NCI-H146 (cell line): Measurements from ENCODE around the gene TMEM51.
"Not testable (repeated sequence)": the region's sequence is repeated elsewhere in the genome, so short reads cannot be mapped to it uniquely, and the experiment has no call there.

ENCODE experiments used
- DNase-seq: peaks from one replicate; lab custom pipeline; 2025; lab: John Stamatoyannopoulos, UW

TMEM51 gene

DNA sequence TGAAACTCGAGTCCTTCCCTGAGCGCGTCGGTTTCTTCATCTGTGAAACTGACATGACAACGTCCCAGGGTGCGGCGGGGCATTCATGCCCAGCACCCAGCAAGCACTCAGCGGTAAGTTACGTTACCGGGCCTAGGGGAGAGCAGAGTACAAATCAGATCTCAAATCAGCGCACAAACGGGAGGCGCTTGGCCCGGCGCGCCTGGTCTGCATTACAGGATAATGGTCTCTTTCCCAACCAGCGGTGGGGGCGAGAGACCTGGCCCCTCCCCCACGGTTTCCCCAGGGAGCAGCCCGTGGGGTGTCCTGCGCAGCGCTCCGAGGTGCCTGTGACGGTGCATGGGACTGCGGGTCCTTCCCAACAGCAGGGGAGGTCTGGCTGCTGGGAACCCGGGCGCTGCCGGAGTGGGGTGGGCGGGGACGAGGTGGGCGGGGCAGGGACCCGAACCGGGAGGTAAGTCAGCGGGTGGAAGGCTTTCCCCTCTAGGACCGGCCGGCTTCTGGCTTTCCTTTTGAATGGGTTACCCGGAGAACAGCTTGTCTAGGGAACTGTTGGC is 1.0 kb downstream of the TMEM51 start:
- no peak for DNase-seq

DNA sequence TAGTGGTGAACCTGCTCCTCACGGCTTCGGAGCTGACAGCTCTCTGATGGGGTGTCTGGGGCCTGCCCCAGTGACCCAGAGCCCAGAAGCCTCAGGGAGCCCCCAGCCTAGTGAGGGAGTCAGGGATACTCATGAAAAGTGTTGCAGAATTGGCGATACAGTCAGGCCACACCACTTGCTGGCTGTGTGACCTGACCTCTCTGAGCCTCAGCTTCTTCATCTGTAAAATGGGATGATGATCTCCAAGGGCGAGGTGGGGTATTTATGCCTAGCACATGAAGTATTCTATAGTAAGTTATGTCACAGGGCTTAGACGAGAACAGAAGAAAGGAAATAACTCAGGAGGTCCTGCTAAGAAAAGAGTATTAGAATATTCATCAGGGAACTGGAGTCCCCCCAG is 1.6 kb downstream of the TMEM51 start:
- no peak for DNase-seq

DNA sequence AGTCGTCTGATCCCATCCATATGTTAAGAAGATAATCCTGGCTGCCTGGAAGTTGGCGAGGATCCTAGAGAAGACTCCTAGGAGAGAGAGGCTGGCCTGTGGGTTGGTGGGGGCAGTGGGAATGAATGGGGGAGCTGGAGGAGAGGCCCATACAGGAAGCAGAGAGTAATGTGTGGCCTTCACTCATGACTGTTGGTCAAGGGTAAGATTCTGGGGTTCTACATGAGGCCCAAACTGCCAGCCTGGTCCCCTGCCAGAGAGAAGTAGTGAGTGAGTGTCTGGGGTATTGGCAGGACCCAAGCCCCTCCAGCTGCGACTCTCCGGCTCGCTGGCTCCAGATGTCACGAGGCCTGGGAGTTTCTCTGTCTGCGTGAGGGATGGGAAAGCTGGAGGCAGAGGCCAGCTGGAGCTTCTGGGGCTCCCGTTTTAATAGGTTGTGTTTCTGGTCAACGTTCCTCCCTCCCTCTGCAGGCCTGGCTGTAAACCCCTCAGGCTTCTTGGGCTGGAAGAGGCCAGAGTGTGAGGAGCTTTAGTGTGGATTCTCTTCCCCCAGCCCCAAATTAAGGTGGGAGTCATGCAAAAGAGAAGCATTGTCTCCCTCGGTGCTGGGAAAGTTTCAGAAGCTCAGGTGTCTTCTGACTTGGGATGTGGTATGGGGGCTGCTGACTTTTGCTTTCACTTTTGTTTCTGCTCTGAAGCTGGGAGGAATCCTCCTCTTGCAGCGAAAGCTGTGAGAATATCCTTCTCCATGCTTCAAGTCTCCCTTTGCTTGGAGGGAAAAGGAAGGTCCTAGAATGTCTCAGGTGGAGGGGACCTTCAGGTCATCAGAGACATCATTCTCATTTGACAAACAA is 2.6 kb downstream of the TMEM51 start:
- DNase-seq: no peak

DNA sequence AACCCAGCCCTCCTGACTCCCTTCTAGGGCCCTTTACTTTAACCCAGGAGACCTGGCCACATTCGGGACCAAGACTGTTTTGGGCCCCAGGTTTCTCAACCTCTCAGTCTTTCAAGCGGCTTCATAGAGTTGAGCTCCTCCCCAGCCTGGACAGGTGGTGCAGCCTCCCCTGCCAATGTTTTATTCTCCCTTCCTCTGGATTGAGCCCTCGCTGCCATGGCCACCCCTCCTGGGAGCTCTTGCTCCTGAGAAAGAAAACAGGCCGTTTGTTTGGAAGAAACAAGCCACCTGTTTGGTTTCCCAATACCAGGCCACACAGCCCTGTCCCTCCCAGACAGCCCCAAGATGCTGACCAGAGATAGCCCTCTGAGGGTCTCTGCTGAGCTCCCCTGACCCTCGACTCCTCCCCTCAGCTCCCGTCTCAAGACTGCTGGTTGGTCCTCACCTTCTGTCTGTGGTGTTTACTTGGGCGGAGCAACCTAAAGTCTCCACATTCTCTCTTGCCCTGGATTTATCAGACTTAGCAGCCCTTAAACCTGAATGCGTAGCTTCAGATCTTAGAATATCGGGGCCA is 3.3 kb downstream of the TMEM51 start:
- DNase-seq: no peak

DNA sequence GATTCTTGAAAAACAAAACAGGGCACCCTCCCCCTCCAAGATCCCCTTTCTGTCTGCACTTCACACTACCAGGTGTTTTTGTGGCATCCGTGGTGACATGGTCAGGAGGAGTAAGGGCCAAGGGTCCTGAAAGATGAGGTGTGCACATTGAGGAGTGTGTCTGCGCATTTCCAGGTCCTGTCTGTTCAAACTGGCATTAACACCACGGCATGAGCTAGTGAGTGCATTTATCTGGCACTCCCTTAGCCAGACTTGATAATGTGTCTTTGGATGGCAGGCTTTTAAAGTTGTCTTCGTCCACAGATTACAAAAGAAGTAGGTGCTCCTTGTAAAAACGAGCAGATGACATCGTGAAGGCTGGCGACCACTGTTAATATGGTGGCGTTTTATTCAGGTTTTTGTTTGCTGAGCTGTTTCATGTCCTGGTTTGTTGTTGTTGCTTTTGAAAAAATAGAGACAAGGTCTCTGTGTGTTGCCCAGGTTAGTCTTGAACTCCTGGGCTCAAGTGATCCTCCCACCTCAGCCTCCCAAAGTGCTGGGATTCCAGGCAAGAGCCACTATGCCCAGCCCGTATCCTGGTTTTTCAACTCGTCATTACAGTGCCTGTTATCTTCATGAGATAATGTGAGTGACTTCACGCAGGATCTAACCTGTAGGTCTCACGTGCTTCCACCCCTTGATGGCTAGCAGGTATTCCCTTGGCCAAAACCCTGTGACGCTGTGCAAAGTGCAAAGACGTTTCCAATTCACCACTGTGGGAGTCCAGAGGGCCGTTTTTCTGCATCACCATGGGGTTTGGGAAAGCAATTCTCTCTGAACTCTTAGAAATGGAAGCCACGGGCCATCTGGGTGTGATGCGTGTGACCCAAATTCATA is 4.2 kb downstream of the TMEM51 start:
- no peak for DNase-seq

DNA sequence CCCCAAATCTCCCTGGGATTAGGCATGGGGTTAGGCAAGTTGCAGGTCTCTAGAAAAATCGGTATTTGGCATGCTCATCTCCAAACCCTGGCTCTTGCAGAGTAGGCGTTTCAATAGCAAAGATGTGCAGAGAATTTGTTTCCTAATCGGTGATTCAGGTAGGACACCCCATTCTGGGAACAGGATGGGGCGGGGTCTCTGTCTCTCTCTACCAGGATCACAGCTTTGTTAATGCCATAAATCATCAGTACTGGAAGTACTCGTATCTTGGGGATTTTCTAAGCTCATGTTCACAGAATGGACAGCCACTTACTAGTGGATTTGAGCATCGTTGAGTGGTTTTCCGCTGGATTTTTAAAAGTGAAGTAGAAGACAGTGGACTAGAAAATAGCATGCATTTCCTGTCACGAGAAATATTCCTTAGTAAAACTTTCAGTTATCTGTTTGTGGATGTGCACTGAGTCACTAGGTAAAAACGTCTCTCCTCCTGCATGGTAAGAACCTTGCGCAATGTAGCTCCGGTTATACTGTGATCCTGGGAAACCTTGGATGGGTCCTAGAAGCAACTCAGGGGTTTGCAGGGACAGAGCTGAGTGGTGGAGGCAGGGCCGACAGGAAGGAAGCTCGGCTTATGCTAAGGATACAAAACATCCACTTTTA is 5.1 kb downstream of the TMEM51 start:
- DNase-seq: no peak

DNA sequence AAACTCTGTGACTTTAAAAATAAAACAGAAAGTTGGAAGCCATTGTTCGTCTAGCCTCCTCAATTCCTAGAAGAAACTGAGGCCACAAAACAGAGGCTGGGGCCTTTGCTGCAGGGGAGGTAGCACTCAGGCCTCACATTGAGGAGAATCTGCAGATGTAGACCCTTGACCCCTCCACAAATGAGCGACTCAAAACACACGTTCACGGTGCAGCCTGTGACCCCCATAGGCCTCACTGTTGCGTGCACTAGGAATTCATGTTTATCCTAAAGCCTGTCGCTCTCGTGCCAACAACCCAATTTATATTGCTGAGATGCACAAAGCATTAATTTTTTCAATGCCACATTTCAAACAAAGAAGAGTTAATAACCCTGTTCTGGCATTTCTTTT is 5.6 kb downstream of the TMEM51 start:
- DNase-seq: no peak

DNA sequence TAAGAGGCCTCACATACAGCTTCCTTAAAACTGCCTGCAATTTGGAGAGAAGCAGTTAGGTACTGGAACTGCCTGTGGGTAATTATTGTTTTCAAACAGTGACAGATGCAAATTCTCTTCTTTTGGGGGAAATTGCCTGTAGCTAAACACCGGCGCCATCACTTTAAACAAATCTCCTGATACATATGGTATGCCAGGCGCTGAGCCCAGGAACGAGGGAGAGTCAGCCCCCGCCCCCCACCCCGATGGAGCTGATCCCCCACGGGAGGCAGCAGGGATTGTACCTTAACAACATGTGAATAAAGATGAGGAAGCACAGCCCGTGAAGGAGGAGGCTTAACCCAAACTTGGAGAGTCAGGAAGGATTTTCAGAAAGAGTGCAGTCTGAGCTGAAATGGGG is 7.1 kb downstream of the TMEM51 start:
- DNase-seq: no peak

DNA sequence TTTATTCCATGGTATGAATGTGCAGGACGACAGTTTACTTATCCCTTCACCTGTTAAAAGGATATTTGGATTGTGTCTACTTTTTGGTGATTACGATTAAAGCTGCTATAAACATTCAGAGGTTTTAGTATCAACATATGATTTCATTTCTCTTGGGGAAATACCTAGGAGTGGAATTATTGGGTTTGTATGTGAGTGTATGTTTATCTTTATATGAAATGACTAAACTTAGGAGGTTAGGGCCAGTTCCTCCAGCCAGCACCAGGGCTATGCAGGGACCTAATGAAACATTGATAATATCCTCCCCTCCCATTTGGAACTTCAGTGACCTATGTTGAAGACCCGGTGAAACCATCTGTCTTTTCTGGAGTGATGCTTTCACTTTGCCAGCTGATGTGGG is 13.8 kb downstream of the TMEM51 start:
- no peak for DNase-seq

DNA sequence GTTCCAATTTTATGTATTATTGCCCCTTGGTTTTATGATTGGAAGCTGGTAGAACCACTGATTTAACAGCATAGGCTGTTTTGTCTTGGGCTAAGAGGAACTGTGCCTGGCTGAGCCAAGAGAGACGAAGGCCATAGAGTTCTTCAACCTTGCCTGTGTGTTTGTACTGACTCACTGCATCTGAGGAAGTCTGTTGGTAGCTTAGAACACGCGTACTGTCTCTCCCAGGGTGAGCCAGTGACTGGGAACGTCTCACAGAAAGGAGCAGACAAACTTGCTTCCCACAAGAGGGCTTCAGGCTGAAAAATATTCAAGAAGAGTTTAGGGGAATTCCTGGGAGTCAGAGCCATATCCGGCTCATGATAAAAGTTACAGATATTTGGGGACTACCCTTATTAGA is 14.9 kb downstream of the TMEM51 start:
- no peak for DNase-seq

DNA sequence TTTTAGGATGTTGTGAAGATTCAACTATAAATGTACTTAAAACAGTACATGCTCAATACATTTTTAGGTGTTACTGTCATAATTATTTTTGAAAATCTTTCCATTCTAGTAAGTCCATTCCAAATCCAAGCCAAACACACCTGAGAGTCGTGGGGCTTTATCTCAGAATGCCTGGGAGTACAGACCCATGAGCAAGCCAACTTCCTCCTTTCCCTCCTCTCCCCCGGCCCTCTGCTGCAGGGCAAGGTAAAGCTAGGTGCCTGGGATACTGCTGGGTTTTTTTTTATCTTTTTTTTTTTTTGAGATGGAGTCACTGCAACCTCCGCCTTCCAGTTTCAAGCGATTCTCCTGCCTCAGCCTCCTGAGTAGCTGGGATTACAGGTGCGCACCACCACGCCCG is 16.5 kb downstream of the TMEM51 start:
- DNase-seq: no peak

DNA sequence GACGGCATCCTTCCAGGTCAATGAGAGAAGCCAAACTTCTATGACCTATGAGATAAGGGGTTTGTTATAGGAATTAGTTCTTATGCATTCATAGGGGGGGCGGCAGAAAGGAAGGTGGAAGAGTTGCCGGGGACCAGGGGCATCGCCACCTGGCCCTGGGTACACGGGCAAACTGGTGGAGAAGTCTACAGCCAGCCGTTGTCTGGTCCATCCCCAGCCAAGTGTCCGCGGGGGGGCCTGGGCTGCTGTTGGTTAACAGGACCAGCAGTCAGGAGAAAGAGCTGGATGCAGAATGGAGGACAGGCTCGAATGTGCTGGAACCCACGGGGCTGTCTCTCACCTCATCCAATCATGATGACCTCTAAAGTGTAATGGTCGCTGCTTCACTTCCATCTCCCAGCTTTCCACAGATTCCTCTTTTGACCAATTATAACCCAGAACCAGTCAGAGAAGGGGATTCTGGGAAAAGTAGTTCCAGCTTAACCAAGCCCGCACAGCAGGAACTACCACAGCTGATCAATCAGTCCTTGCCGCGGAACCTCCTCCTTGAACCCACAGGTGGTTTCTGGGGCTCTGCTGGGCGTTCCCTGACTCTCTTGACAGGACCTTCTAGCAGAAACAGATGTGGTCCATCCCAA is 17.8 kb downstream of the TMEM51 start:
- DNase-seq: no peak

DNA sequence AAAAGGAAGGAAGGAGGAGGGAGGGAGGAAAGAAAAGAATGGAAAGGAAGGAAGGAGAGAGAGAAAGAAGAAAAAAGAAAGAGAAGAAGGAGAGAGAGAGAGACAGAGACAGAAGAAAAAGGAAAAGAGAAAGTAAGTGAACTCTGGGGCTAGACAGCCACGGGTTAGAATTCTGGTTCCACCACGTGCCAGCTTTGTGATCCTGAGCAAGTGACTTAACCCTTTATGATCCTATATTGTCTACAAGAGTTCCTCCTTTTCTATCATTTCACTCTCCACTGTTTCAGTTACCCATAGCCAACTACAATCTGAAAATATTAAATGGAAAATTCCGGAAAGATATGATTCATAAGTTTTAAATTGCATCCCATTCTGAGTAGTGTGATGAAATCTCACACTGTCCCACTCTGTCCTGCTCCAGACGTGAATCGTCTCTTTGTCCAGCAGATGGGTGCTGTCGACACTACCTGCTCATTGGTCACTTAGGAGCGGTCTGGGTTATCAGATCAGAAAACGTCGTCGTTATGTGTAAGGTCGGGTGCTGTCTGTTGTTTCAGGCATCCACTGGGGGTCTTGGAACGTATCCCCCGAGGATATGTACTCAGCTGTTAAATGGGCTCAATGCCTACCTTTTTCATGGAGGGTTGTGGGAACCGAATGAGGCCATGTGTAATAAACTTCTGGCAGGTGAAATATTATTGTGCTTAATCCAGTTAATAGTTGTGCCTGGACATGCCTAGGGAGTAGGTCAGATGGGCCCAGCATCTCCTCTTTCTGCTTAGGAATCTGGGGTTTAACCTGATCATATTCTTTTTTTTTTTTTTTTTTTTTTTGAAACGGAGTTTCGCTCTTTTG is 19.1 kb downstream of the TMEM51 start:
- DNase-seq: no peak

DNA sequence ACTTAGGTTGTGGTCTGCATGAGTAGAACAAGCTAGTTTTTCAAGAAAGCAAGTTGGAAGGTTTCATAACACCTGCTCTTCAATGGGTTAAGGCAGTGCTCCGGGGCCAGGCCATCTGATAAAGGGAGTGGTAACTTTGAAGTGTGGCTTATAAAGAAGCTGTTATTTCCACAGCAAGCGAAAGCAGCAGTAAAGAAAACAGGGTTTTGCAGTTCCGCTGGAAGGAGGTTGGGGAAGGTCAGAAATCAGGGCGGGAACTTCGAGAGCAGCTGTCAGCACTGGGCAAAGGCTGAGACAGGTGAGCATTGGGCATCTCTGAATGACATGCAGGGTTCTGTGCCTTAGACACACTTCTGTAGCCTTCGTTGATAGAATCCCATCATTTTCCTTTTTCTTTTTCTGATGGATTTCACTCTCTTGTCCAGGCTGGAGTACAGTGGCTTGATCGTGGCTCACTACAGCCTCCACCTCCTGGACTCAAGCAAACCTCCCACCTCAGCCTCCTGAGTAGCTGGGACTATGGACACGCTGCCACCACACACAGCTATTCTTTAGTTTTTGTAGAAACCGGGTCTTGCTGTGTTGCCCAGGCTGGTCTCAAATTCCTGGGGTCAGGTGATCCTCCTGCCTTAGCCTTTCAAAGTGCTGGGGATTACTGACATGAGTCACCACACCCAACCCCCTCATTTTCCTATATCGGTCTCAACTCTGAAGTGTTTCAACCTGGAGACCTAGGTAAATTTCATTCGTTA is 20.5 kb downstream of the TMEM51 start:
- DNase-seq: no peak

DNA sequence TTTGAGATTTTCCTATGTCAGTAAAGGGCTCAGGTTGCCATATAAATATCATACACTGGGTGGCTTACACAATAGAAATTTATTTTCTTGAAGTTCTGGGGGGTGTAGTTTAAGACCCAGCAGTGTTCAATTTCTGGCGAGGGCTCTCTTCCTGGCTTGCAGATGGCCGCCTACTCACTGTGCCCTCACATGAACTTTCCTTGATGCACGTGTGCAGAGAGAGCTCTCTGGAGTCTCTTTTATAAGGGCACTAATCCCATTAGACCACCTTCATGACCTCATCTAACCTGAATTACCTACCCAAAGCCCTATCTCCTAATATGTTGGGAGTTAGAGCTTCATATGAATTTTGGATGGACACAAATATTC is 21.1 kb downstream of the TMEM51 start:
- no peak for DNase-seq

DNA sequence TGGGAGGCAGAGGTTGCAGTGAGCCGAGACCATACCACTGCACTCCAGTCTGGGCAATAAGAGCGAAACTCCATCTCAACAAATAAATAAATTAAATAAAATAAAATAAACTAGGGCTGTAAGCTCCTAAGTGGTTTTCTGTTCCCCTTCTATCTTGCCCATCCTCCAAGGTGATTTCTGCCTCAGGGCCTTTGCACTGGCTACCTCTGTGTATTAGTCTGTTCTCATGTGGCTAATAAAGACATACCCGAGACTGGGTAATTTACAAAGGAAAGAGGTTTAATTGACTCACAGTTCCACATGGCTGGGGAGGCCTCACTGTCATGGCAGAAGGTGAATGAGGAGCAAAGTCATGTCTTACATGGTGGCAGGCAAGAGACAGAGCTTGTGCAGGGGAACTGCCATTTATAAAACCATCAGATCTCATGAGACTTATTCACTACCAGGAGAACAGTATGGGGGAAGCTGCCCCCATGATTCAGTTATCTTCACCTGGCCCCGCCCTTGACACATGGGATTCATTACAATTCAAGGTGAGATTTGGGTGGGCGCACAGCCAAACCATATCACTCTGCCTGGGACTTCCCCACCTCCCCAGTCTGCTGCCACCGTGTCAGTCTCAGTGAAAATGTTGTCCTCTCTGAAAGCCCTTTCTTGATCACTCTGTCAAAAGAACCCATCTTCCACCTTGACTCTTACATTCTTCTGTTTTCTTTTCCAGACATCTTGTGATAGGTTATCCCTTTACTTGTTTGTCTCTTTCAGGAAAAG is 22.0 kb downstream of the TMEM51 start:
- DNase-seq: not testable (repeated sequence)

DNA sequence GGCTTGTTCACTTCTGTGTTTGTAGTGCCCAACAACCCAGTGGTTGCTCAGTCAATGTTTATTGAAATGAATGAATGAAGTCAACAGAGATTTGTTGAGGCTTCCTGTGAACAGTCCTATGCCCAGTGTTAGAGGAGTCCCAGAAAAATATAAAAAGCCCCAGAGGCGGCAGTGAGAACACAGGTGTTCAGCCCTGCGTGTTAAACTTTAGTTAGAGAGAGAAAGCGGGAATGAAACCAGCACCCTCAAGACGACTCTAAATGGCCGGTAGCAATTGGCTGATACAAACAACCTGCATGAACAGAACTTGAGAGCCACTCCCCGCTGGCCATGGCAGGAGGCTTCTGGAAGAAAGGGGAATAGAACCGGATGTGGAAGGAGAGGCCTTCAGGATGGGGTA is 22.6 kb downstream of the TMEM51 start:
- no peak for DNase-seq

DNA sequence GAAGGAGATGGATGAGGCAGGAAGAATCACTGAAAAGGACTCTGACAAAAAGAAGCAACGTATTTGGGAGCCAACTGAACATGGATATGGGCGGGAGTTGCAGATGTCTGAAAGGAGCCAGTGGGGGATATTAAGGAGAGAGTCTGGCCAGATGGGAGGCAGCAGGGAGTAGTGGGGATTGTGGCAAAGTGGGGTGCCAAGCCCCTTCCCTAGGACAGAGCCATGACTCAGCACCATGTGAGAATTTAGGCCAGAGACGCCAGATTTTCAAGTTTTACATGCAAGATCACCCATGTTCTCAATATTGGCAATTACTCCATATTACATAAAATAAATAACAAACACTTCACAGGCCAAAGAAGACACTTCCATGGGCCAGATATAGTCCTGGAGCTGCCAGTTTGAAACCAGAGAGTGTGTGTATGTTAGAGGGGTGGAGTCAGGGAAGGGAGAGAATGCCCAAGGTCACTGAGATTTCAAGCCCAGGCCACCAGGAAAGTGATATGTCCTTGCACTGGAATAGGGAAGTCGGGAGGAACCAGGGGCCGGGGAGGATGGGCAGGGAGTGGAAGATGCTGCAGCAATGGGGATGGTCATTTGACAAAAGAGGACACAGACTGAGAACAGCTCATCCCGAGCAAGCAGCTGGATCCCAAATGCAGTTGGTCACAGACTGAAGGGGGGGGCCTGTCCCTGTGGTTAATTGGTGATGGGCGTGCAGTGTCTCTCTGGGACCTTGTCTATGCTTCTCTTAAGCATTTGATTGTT is 23.5 kb downstream of the TMEM51 start:
- no peak for DNase-seq
